Renal cortex interstitium (tissue), 11 donors: ENCODE measurements around the gene GGTLC1. TPM values are rescaled to one million over a fixed set of nuclear protein-coding genes. Genes with fewer than 3 reads are reported as not detected.
A peak's percentile ranks its signal among the peaks of the same experiment; 100 is the strongest.
"Not testable (repeated sequence)": the region's sequence is repeated elsewhere in the genome, so short reads cannot be mapped to it uniquely, and the experiment has no call there.

Source experiments
- DNase-seq, 11 donors: peaks; one replicate each; pipeline ENCODE4 v3.0.0-alpha.2; 2013; ENCODE audit warnings: low read depth in 9 of 11, low spot score in 4 of 11; ENCODE audit errors: extremely low read depth in 1 of 11
- polyA plus RNA-seq, 3 donors: library from polyadenylated mRNA; unstranded; fragments of 120-200 nt; gene quantifications; one replicate each; pipeline ENCODE4 v1.2.1, GENCODE V29; 2013; ENCODE audit not compliant: insufficient read length in 3 of 3

The GGTLC1 gene
- polyA plus RNA-seq, 3 donors, result 0.14 TPM; not detected in 2

DNA sequence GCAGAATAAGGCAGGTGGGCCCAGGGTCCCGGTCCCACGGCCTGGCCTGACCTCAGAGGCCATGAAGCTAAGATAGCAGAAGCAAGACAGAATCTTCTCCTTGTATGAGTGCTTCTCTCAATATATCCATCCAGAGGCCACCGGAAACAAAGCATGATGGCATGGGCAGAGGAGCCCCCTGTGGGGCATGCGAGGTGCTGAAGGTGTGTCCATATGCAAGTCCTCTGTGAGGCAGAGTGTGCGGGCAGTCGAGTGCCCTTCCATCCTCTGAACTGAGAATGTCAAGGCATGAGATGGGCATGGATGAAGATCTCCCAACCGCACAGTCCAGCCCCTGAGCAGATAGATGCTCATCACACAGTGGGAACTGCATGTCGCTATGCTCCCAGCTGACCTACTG lies 9.8 kb upstream of the GGTLC1 start:
- no peak for DNase-seq

GRCh38 chr20:23995905-23996666 lies 7.5 kb upstream of the GGTLC1 start:
- DNase-seq, result peak in 4 of 11 donors; percentile 28 to 39 (median 36)

- not testable (repeated sequence) for DNase-seq
These were observed 6.7 kb upstream of the GGTLC1 start for GRCh38 chr20:23995291-23995690.

DNA sequence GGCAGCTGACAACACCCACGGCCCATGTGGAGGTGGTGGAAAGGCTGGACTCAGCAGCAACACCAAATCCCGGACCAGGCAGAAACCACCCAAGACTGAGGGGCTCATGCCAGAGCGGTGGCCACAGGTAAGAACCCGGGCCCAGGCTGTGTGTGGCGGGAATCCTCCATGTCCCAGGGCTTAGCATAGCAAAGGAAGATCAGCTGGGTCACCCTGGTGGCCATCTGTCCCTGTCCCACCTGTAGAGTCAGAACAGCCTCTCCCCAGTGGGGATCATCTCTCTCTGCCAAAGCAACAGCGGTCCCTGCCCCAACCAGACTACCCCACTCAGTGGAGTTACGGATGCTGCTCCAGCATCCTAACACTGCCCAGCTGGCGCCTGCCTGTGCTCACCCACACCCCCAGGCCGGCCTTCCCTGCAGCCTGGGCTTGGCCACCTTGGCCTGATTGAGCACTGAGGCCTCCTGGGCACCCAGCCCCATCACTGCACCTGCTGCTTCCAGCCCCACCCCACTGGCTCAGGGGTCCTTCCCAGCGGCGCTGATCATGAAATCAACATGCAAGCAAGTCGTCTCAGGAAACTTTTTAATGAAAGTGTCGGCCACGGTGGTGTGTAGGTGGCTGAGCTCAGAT lies 5.5 kb upstream of the GGTLC1 start:
- not testable (repeated sequence) for DNase-seq

- DNase-seq, result not testable (repeated sequence)
These were observed 4.9 kb upstream of the GGTLC1 start for GRCh38 chr20:23993440-23993839.

DNA sequence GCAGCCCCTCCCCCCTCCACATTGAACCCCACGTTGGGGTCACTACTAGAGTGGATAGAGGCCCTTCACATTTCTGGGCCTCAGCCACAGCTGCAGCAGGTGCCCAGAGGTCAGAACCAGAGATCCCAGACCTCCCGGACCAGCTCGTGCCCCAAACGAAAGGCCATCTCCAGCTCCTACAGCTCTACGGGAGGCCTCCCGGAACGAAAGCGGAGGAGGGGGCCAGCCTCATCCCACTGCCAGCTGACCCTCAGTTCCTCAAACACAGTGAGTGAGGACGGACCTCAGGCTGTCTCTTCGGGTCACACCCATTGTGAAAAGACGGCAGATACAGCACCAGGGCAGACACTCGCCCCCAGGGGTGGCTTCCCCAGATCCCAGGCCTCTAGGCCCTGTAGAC lies 1.7 kb upstream of the GGTLC1 start:
- not testable (repeated sequence) for DNase-seq

DNA sequence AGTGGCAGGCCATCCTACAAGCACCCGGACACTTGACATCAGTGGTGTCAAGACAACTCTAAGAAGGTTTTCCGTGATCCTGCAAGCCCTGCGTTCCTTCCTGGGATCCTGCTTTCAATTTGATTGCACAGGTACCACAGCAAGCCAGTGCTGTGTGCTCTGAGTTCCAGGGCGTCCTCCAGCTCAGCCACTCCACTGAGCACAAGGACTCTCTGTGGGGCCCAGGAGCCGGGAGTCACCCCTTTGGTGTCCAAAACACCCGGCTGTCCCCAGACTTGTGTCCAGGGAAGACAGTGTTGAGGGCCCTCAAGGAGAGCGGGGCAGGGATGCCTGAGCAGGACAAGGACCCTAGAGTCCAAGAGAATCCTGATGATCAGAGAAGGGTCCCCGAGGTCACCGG lies 387 bp upstream of the GGTLC1 start:
- DNase-seq, result not testable (repeated sequence)

DNA sequence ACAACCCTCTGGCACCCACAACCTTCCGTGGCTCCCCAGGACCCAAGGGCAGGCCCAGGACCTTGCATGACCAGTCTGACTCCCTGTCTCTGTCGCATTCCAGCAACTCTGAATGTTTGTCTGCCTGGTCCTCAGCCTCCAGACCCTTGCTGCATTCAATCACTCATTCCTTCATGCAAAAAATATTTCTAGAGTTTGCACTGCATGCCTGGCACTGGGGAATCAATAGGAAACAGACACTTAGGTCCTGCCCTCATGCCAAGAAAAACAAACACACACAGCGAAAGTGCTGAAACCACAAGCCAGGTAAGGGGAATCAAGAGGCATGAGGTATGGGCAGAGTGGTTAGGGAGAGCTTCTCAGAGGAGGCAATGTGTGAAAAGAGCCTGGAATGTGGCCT lies 1.9 kb downstream of the GGTLC1 start:
- DNase-seq, result not testable (repeated sequence)

DNA sequence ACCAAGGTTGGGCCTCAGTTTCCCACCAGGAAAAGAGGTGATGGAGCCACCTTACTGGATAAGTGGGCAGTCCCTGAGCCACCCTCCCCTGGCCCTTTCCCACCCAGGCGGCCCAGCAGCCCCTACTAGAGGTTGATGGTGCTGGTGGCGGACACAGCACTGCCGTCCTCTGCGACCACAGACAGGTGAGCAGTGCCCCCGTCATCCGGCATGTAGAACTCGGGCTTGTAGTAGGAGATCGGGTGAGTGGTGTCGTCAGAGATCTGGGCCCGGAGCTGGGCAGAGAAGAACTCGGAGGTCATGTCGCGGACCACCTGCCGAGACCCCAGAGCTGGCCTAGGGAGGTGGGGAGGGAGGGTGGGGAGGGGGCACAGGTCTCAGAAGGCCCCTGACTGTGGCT lies 2.3 kb downstream of the GGTLC1 start:
- DNase-seq, result not testable (repeated sequence)

DNA sequence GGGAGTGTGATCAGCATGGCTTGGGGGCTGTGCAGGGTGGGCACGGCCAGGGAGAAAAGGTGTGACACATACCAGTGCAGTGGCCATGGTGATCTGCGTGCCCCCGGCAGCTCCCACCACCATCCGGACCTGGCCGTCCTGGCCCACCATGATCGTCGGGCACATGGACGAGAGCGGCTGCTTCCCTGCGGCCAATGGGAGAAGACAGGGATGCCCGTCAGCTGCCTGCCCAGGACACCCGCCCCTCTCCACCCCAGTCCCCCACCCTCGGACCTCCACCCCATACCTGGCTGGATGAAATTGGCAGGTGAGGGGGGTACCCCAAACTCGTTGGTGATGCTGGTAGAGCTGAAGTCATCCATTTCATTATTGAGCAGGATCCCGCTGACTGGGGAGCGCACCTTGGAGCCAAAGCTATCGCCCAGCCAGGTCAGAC lies 2.8 kb downstream of the GGTLC1 start:
- not testable (repeated sequence) for DNase-seq

DNA sequence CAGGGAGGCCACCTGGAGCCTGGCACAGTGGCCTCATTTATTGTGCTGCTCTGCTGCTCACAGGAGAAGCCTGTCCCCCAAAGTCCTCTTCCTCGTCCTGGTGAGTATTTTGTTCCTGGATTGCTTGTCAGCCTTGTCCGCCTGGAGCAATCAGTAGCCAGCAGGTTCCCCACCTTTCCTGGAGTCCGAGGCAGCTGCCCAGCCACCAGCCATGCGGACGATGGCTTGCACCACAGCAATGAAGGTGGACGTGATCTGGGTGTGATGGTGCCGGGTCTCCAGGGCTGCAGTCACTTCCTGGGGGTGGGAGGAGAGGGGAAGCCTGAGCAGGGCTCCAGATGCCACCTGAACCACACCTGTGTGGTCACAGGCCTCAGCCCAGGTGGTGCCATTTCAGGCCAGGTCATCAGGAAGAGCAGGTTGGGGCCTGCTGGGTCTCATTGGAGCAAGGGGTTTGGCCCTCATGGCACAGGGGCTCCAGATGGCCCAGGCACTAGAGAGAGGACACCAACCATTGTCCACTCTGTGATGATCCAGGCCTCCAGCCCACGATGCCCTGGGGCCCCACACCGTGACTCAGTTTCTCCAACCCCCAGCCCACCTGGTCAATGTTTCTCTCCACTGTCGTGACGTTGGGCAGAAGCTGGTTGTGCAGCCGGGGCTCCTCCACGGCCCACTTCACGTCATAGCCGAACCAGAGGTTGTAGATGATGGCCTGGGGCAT lies 3.4 kb downstream of the GGTLC1 start:
- not testable (repeated sequence) for DNase-seq

DNA sequence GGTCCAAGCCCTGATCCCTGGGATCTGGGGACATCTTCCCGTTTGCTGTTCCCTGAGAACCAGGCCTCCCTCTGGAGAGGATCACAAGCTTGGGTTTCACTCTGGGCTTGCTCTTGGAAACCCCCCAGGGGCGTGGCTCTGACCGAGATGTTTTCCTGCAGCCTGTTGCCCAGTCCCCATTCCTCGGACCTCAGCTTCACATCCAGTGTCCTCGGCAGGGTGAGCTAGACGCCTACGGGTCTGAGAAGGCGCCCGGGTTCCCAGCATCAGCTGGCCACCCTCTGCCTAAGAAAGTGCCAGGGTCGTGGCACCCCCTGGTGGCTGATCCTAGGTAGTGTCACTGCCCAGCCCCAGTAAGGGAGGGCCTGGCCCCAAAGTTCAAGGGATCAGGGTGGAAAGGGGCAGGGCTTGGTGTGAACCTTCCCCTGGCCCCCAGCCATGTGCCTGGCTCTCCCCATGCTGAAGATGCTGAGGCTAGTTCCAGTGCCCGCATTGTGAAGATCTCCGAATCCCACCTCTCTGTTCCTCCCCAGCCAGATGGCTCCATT lies 4.0 kb downstream of the GGTLC1 start:
- DNase-seq, result not testable (repeated sequence)

DNA sequence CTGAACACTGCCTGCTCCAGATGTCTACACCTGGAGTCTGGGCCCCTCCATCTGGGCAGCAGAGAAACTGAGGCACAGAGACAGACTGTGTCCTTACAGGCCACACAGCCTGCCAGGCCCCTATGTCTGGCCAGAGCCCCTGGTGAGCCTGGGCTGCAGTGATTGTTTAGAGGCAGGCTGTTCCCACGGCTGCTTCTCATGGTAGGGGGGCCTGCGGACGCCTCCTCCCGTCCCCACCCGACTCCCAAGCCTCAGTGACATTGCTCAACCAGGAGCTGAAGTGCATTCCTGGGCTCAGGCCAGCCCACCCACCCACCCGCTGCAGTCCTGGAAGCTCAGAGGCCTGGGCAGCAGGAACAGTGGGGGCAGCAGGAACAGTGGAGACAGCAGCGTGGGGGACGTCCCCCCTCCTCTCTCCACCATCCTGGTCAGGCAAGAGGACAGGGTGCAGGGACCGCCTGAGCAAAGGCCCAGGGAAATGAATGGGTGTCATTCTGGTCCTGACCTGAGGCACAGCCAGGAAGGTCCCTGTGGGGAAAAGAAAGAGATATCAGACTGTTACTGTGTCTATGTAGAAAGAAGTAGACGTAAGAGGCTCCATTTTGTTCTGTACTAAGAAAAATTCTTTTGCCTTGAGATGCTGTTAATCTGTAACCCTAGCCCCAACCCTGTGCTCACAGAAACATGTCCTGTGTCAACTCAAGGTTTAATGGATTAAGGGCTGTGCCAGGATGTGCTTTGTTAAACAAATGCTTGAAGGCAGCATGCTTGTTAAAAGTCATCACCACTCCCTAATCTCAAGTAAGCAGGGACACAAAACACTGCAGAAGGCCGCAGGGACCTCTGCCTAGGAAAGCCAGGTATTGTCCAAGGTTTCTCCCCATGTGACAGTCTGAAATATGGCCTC lies 6.2 kb downstream of the GGTLC1 start:
- peak in 6 of 11 donors; percentile 8 to 37 (median 28) for DNase-seq

DNA sequence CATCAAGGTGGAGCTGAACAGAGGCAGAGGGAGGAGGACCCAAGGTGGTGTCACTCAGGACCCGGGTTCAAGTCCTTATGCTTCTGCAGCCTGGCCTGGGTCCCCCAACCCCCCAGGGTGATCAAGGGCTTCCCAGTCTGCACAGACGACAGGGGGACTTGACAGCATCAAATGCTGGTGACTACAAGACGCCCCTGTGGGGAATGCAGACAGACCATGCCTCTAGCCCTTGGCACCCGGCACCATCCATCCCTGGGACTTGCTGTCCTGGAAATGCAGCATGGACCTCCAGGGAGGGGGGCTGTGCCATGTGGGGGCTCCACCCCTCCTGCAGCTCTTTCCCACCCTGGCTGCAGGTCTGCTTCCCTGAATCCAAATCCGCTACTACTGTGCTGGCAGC lies 7.1 kb downstream of the GGTLC1 start:
- not testable (repeated sequence) for DNase-seq

GRCh38 chr20:23981014-23981413 lies 7.6 kb downstream of the GGTLC1 start:
- DNase-seq, result peak; percentile 29 to 65 (median 49)

GRCh38 chr20:23979899-23980811 lies 8.4 kb downstream of the GGTLC1 start:
- not testable (repeated sequence) for DNase-seq

DNA sequence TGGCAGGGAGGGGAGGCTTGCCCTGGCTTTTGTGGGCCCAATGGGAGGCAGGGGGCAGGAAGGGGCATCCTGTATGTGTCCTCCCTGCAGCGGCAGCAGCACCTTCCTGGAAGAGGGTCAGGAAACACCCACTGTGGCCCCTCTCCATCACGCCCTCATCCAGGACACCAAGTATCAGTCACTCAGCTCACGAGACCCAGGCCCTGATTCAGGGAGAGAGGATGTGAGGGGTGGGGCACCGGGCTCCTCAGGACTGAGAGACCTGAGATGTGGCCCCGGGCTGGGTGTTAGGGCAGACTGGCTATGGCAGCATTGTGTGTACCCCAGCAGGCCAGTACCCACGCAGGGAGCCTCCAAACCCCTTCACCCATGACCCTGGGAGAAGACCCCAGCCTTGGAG lies 9.2 kb downstream of the GGTLC1 start:
- not testable (repeated sequence) for DNase-seq

DNA sequence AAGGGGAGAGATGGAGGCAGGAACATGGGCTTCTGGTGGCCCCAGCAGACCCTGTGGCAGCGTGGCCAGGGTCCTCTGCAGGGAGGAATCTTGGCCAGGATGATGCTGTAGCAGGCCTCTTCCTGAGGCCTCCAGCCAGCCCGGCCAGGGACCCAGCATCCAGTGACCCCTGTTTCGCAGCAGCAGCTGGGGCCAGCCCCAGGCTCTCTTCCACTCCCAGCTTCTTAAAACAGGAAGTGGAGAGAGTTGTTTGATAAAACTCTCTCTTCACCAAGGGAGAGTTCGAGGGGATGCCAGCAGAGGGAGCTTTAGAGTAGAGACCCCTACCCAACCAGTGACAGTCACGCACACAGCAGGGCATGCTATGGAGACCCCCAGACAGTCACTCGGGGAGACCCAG lies 10.1 kb downstream of the GGTLC1 start:
- not testable (repeated sequence) for DNase-seq
